Measurements from ENCODE around the gene RHBDL1.

Gene RHBDL1

GRCh38 chr16:658679-659571 lies 16.5 kb upstream of the RHBDL1 start:
- DNase-seq: no peak

GRCh38 chr16:659618-660017 lies 15.9 kb upstream of the RHBDL1 start:
- no peak for DNase-seq

GRCh38 chr16:660132-660458 lies 15.4 kb upstream of the RHBDL1 start:
- DNase-seq: no peak

GRCh38 chr16:660459-661183 lies 14.8 kb upstream of the RHBDL1 start:
- DNase-seq: peak; percentile 84 to 88

- DNase-seq: no peak
These were observed 14.2 kb upstream of the RHBDL1 start for GRCh38 chr16:661184-661821.

GRCh38 chr16:662095-662494 lies 13.4 kb upstream of the RHBDL1 start:
- DNase-seq: no peak

GRCh38 chr16:662597-662996 lies 12.9 kb upstream of the RHBDL1 start:
- DNase-seq: no peak

GRCh38 chr16:666572-666971 lies 8.9 kb upstream of the RHBDL1 start:
- DNase-seq: no peak

GRCh38 chr16:667113-667779 lies 8.2 kb upstream of the RHBDL1 start:
- no peak for DNase-seq

GRCh38 chr16:667780-668518 lies 7.5 kb upstream of the RHBDL1 start, which contains the start of gene RHOT2:
TSS of gene RHOT2 (plus strand) at chr16:668132. CDS start at chr16:668200, 68 bp downstream.
- DNase-seq: peak; percentile 85 to 92

- no peak for DNase-seq
These were observed 6.8 kb upstream of the RHBDL1 start for GRCh38 chr16:668519-669171.

- no peak for DNase-seq
These were observed 5.8 kb upstream of the RHBDL1 start for GRCh38 chr16:669666-670065.

- DNase-seq: no peak
These were observed 4.8 kb upstream of the RHBDL1 start for GRCh38 chr16:670485-671352.

GRCh38 chr16:671353-672131 lies 3.9 kb upstream of the RHBDL1 start:
- no peak for DNase-seq

- DNase-seq: no peak
These were observed 3.1 kb upstream of the RHBDL1 start for GRCh38 chr16:672371-672770.

- no peak for DNase-seq
These were observed 2.6 kb upstream of the RHBDL1 start for GRCh38 chr16:672851-673250.

- DNase-seq: no peak
These were observed 2.0 kb upstream of the RHBDL1 start for GRCh38 chr16:673399-673991.

- no peak for DNase-seq
These were observed 1.1 kb upstream of the RHBDL1 start for GRCh38 chr16:674214-674881.

Measured in hippocampal formation (tissue), 2 donors.